ENCODE results near the gene ZFP2.
"Not testable (repeated sequence)": the region's sequence is repeated elsewhere in the genome, so short reads cannot be mapped to it uniquely, and the experiment has no call there.

The ZFP2 gene

GRCh38 chr5:178866946-178867345 is 28.8 kb upstream of the ZFP2 start:
- no peak overlapping the region for H3K4me3 ChIP-seq (ENCODE audit: low read depth, low read length)
- no peak for TF ChIP-seq CTCF (IDR thresholded peaks at IDR 0.05; ENCODE audit: low read depth, low read length, missing control alignments)
- no peak for DNase-seq (ENCODE audit: low read depth)

- TF ChIP-seq CTCF (IDR thresholded peaks at IDR 0.05; ENCODE audit: low read depth, low read length, missing control alignments), result no peak
- no peak for DNase-seq (ENCODE audit: low read depth)
- H3K4me3 ChIP-seq (ENCODE audit: low read depth, low read length), result no peak overlapping the region
Observed at GRCh38 chr5:178869577-178869976, 26.1 kb upstream of the ZFP2 start.

DNA sequence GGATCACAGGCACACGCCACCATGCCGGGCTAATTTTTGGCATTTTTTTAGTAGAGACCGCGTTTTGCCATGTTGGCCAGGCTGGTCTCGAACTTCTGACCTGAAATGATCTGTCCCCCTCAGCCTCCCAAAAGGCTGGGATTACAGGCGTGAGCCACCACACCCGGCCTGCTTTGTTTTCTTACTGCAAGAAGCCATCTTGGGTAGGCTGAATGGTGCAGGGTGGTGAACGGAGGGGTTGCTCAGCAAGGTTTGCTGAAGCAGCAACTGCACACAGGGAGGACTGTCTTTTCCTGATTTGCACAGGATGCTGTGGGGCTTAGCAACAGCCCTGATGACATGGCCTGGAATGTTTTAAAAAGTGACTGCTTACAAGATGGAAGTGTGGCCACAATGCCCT is 25.3 kb upstream of the ZFP2 start:
- no peak for DNase-seq (ENCODE audit: low read depth)
- no peak overlapping the region for H3K4me3 ChIP-seq (ENCODE audit: low read depth, low read length)
- no peak for TF ChIP-seq CTCF (IDR thresholded peaks at IDR 0.05; ENCODE audit: low read depth, low read length, missing control alignments)

GRCh38 chr5:178872302-178872701 is 23.4 kb upstream of the ZFP2 start:
- DNase-seq (ENCODE audit: low read depth), result no peak
- no peak for TF ChIP-seq CTCF (IDR thresholded peaks at IDR 0.05; ENCODE audit: low read depth, low read length, missing control alignments)
- no peak overlapping the region for H3K4me3 ChIP-seq (ENCODE audit: low read depth, low read length)

DNA sequence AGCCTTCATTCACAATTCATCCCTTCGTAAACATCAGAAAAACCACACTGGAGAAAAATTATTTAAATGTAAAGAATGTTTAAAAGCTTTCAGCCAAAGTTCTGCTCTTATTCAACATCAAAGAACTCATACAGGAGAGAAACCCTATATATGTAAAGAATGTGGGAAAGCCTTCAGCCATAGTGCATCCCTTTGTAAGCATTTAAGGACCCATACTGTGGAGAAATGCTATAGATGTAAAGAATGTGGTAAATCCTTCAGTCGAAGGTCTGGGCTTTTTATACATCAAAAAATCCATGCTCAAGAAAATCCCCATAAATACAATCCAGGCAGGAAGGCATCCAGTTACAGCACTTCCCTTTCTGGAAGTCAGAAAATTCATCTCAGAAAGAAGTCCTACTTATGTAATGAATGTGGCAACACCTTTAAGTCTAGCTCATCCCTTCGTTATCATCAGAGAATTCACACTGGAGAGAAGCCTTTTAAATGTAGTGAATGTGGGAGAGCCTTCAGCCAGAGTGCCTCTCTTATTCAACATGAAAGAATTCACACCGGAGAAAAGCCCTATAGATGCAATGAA is 12.5 kb upstream of the ZFP2 start:
- not testable (repeated sequence) for H3K4me3 ChIP-seq (ENCODE audit: low read depth, low read length); DNase-seq (ENCODE audit: low read depth)

DNA sequence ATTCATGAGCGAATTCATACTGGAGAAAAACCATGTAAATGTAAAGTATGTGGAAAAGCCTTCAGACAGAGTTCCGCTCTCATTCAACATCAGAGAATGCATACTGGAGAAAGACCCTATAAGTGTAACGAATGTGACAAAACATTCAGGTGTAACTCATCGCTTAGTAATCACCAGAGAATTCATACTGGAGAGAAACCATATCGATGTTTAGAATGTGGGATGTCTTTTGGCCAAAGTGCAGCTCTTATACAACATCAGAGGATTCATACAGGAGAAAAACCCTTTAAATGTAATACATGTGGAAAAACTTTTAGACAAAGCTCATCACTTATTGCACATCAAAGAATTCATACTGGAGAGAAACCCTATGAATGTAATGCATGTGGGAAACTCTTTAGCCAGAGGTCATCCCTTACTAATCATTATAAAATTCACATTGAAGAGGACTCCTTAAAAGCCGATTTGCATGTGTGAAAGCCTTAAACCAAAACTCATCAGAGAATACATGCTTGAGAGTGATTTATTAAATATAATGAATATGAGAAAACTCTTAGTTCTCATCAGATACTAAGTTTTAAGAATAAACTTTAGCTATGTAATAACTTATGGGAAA is 11.8 kb upstream of the ZFP2 start:
- no peak for DNase-seq (ENCODE audit: low read depth)
- no peak overlapping the region for H3K4me3 ChIP-seq (ENCODE audit: low read depth, low read length)
- no peak for TF ChIP-seq CTCF (IDR thresholded peaks at IDR 0.05; ENCODE audit: low read depth, low read length, missing control alignments)

DNA sequence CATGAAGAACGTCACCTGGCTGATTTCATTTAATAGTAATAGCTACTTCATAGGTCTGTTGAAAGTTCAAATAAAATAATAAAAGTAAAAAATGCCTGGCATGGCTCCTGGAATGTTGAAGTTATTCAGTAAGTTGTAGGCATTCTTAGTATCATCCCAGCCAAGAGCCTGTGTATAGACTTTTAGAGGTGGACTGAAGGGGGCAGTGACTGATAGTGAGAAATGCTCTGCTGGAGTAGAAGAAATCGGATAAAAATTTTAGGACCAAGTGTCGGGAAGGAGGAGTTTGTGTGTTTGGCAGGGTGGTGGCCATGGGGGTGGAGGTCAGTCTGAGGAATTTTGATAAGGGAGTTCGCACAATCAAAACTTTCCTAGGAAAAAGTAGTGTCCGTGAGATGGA is 3.6 kb downstream of the ZFP2 start:
- no peak for TF ChIP-seq CTCF (IDR thresholded peaks at IDR 0.05; ENCODE audit: low read depth, low read length, missing control alignments)
- DNase-seq (ENCODE audit: low read depth), result no peak
- H3K4me3 ChIP-seq (ENCODE audit: low read depth, low read length), result no peak overlapping the region
